BJ (cell line): ENCODE data around the gene ATP11A. TPM values are rescaled to one million over a fixed set of nuclear protein-coding genes. Genes with fewer than 3 reads are reported as not detected.

Experiments
- CTCF ChIA-PET: fragments of 350-600 bp; formaldehyde crosslinking; extraction: SDS; loops from one replicate; lab custom pipeline; 2021; ENCODE audit warnings: antibody characterized with exemption, inconsistent platforms; lab: Yijun Ruan, JAX
- POLR2A ChIA-PET: fragments of 300-600 bp; sonication (Branson Sonifier 250); formaldehyde crosslinking; extraction: SDS; loops from one replicate; lab custom pipeline; 2021; ENCODE audit warnings: antibody characterized with exemption; lab: Charles Lee
- DNase-seq: peaks from one replicate; pipeline ENCODE4 v3.0.0-alpha.2; 2011; ENCODE audit warnings: low read depth
- H3K27me3 ChIP-seq: 2 replicates; pipeline ENCODE4 v1.6.0; 2011; ENCODE audit warnings: low read length; ENCODE audit not compliant: control insufficient read depth, insufficient read depth
- H3K36me3 ChIP-seq: 2 replicates; pipeline ENCODE4 v1.5.1; 2011; ENCODE audit warnings: low read length; ENCODE audit not compliant: control insufficient read depth, insufficient read depth
- H3K4me3 ChIP-seq: 2 replicates; pipeline ENCODE4 v1.5.1; 2011; ENCODE audit warnings: low read depth, mild to moderate bottlenecking, control low read depth, low read length
- CTCF ChIP-seq: IDR thresholded peaks from 2 replicates; pipeline ENCODE4 v1.5.1; 2011; ENCODE audit warnings: low read depth, mild to moderate bottlenecking, control low read depth, inconsistent platforms, low read length, moderate library complexity; ENCODE audit not compliant: insufficient read depth
- polyA plus RNA-seq: library from polyadenylated mRNA; depleted of rRNA; stranded (reverse); fragments of >200 nt; gene quantifications from 2 replicates; pipeline ENCODE4 v1.2.3, GENCODE V29; 2011

The ATP11A gene
- polyA plus RNA-seq, 1 experiment = 1.9 TPM

GRCh38 chr13:112831196-112831595 is 141.4 kb downstream of the ATP11A start:
- ChIA-PET POLR2A (no interaction called here), CTCF (no interaction called here)
- H3K4me3 ChIP-seq = no peak overlapping the region
- DNase-seq = no peak
- no peaks in the 10 kb centered on the region for H3K27me3 ChIP-seq
- TF ChIP-seq CTCF = no peak
- H3K36me3 ChIP-seq = peaks cover 8% of the 10 kb centered on the region

GRCh38 chr13:112831801-112832200 is 142.0 kb downstream of the ATP11A start:
- CTCF ChIA-PET = no interaction called here
- DNase-seq = no peak
- no peak for TF ChIP-seq CTCF
- Histone ChIP-seq H3K27me3 (no peaks in the 10 kb centered on the region), H3K4me3 (no peak overlapping the region), H3K36me3 (peaks cover 8% of the 10 kb centered on the region)
- POLR2A ChIA-PET = no interaction called here

- peaks cover 9% of the 10 kb centered on the region for H3K36me3 ChIP-seq
- CTCF ChIA-PET = no interaction called here
Observed at GRCh38 chr13:112832811-112833210, 143.0 kb downstream of the ATP11A start.

GRCh38 chr13:112833551-112834257 is 143.9 kb downstream of the ATP11A start:
- Histone ChIP-seq H3K36me3 (peaks cover 9% of the 10 kb centered on the region), H3K4me3 (no peak overlapping the region), H3K27me3 (no peaks in the 10 kb centered on the region)
- POLR2A ChIA-PET = no interaction called here
- no peak for TF ChIP-seq CTCF
- DNase-seq = no peak
- CTCF ChIA-PET = interaction anchor here (0.6 kb wide), 1 partner anchor 1277 kb away, joined by 3 read pairs; no protein-coding TSS in a partner anchor

More at GRCh38 chr13:112832811-112833210, 143.0 kb downstream of the ATP11A start:
- POLR2A ChIA-PET = no interaction called here
- Histone ChIP-seq H3K27me3 (no peaks in the 10 kb centered on the region), H3K4me3 (no peak overlapping the region)
- no peak for DNase-seq
- TF ChIP-seq CTCF = no peak

GRCh38 chr13:112835344-112835743 is 145.5 kb downstream of the ATP11A start:
- TF ChIP-seq CTCF = no peak
- CTCF ChIA-PET = no interaction called here
- H3K27me3 ChIP-seq = no peaks in the 10 kb centered on the region
- peaks cover 9% of the 10 kb centered on the region for H3K36me3 ChIP-seq
- H3K4me3 ChIP-seq = no peak overlapping the region
- no peak for DNase-seq
- POLR2A ChIA-PET = no interaction called here
